WTC11 (cell line): ENCODE results near the gene ARHGAP32. TPM values are rescaled to one million over a fixed set of nuclear protein-coding genes. Genes with fewer than 3 reads are reported as not detected.

ENCODE experiments used
- ATAC-seq: fragments of 200-7000 bp; cut with Tn5 transposase; 2 replicates; pipeline ENCODE4 v1.10.0; 2021; ENCODE audit warnings: mild to moderate bottlenecking, moderate library complexity
- CTCF ChIA-PET: fragments of 300-600 bp; sonication (Branson Sonifier 250); formaldehyde crosslinking; loops from one replicate; lab custom pipeline; 2021; ENCODE audit warnings: antibody characterized with exemption; lab: Charles Lee
- POLR2A ChIA-PET: fragments of 350-600 bp; sonication (Branson Sonifier 250); formaldehyde crosslinking; loops from one replicate; lab custom pipeline; 2021; ENCODE audit warnings: antibody characterized with exemption; lab: Charles Lee
- DNase-seq: peaks from one replicate; pipeline ENCODE4 v3.0.0; 2021; ENCODE audit warnings: low spot score
- H3K27ac Mint-ChIP-seq: 2 replicates; pipeline ENCODE4 v1.8.0; 2021; ENCODE audit warnings: mixed read lengths
- H3K27me3 Mint-ChIP-seq: 2 replicates; pipeline ENCODE4 v1.8.0; 2021; ENCODE audit warnings: low read depth, mild to moderate bottlenecking, moderate library complexity, mixed read lengths
- H3K36me3 Mint-ChIP-seq: 2 replicates; pipeline ENCODE4 v1.8.0; 2021; ENCODE audit warnings: mixed read lengths
- H3K4me1 Mint-ChIP-seq: 2 replicates; pipeline ENCODE4 v1.8.0; 2022; ENCODE audit warnings: mixed read lengths
- H3K4me3 Mint-ChIP-seq: 2 replicates; pipeline ENCODE4 v1.8.0; 2021; ENCODE audit warnings: mild to moderate bottlenecking, moderate library complexity, mixed read lengths
- H3K9me3 Mint-ChIP-seq: 2 replicates; pipeline ENCODE4 v1.8.0; 2021; ENCODE audit warnings: mixed read lengths
- ATF3 ChIP-seq: sonication (generic); formaldehyde crosslinking; conservative IDR thresholded peaks from 2 replicates; pipeline ENCODE4 v1.8.1; 2022; ENCODE audit warnings: mild to moderate bottlenecking, missing genetic modification reagents
- E2F5 ChIP-seq: sonication (generic); formaldehyde crosslinking; IDR thresholded peaks from 2 replicates; pipeline ENCODE4 v1.8.1; 2022; ENCODE audit warnings: mild to moderate bottlenecking, moderate library complexity, missing genetic modification reagents
- HMGXB4 ChIP-seq: sonication (generic); formaldehyde crosslinking; IDR thresholded peaks from 2 replicates; pipeline ENCODE4 v1.8.1; 2023; ENCODE audit warnings: mild to moderate bottlenecking, moderate library complexity, missing genetic modification reagents
- NR1H2 ChIP-seq: sonication (generic); formaldehyde crosslinking; IDR thresholded peaks from 2 replicates; pipeline ENCODE4 v1.9.0; 2021; ENCODE audit warnings: mild to moderate bottlenecking, moderate library complexity, missing genetic modification reagents
- PRRX2 ChIP-seq: fragments of 250-450 bp; sonication (Bioruptor Pico); IDR thresholded peaks from 2 replicates; pipeline ENCODE4 v1.8.0; 2021; ENCODE audit warnings: mild to moderate bottlenecking
- TEAD1 ChIP-seq: sonication (generic); formaldehyde crosslinking; IDR thresholded peaks from 2 replicates; pipeline ENCODE4 v1.8.0; 2022; ENCODE audit warnings: mild to moderate bottlenecking, missing genetic modification reagents
- total RNA-seq: library from RNA; stranded (reverse); gene quantifications from 3 replicates; pipeline ENCODE4 v1.2.3, GENCODE V29; 2021
- TF ChIP-seq, protein P1 (sequence below): fragments of 250-450 bp; sonication (Bioruptor Pico); IDR thresholded peaks from 2 replicates; pipeline ENCODE4 v1.9.0; 2021; ENCODE audit warnings: mild to moderate bottlenecking
- TF ChIP-seq, protein P2 (sequence below): sonication (generic); formaldehyde crosslinking; IDR thresholded peaks from 2 replicates; pipeline ENCODE4 v1.8.0; 2023; ENCODE audit warnings: missing genetic modification reagents
- TF ChIP-seq, protein P3 (sequence below): fragments of 250-450 bp; sonication (Bioruptor Pico); IDR thresholded peaks from 2 replicates; pipeline ENCODE4 v1.9.0; 2021; ENCODE audit warnings: mild to moderate bottlenecking, borderline replicate concordance
- TF ChIP-seq, protein P4 (sequence below): sonication (generic); formaldehyde crosslinking; conservative IDR thresholded peaks from 2 replicates; pipeline ENCODE4 v1.8.1; 2023; ENCODE audit warnings: mild to moderate bottlenecking, low read depth, missing genetic modification reagents, moderate library complexity

The ARHGAP32 gene
- total RNA-seq, 1 experiment from 2014 or later: 25.6 TPM

- DNase-seq: no peak
- no peak overlapping the region for H3K27ac Mint-ChIP-seq
- H3K36me3 Mint-ChIP-seq: no peaks in the 10 kb centered on the region
- peaks cover 57% of the 10 kb centered on the region for H3K4me1 Mint-ChIP-seq
- no peak overlapping the region for H3K4me3 Mint-ChIP-seq
- H3K27me3 Mint-ChIP-seq: peaks cover 92% of the 10 kb centered on the region
- TF ChIP-seq HMGXB4 (CRISPR knock-in tag): no peak
- TF ChIP-seq, protein P1, sequence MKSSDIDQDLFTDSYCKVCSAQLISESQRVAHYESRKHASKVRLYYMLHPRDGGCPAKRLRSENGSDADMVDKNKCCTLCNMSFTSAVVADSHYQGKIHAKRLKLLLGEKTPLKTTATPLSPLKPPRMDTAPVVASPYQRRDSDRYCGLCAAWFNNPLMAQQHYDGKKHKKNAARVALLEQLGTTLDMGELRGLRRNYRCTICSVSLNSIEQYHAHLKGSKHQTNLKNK (CRISPR knock-in tag): no peak
- TF ChIP-seq TEAD1 (CRISPR knock-in tag): no peak
- TF ChIP-seq PRRX2: no peak
- no peak for TF ChIP-seq E2F5 (CRISPR knock-in tag)
- TF ChIP-seq NR1H2: no peak
- ChIA-PET CTCF (interaction anchor here (0.6 to 3.0 kb wide), 8 partner anchors 10 to 276 kb away, joined by 3 to 13 read pairs (median 4); no protein-coding TSS in a partner anchor), POLR2A (interaction anchor here (0.6 kb wide), 2 partner anchors 27 to 944 kb away, joined by 3 read pairs; no protein-coding TSS in a partner anchor)
- H3K9me3 Mint-ChIP-seq: no peaks in the 10 kb centered on the region
- no peak for ATAC-seq
These were observed 264.3 kb downstream of the ARHGAP32 start for GRCh38 chr11:128927683-128928336.

DNA sequence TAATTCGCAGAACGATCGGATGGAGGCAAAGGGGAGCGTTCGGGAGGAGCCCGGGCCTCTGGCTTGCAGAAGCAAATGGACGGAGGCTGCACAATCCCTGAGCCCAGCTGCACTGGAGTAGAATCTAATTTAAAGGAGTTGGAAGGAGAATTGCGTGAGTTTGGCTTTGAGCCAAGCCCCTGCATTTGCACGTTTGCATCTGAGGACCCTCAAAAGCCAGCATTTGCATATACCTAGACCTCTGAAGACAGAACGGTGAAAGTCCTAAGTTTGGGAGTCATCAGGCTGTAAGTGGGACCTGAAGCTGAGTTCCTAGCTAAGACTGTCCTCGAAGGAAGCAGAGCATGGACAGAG, 265.0 kb downstream of the ARHGAP32 start:
- no peak overlapping the region for H3K27ac Mint-ChIP-seq
- H3K4me3 Mint-ChIP-seq: no peak overlapping the region
- DNase-seq (no peak), ATAC-seq (no peak)
- ChIA-PET CTCF (interaction anchor here (0.6 to 3.0 kb wide), 5 partner anchors 9 to 42 kb away, joined by 3 to 10 read pairs (median 3); no protein-coding TSS in a partner anchor), POLR2A (no interaction called here)
- TF ChIP-seq, protein P2, sequence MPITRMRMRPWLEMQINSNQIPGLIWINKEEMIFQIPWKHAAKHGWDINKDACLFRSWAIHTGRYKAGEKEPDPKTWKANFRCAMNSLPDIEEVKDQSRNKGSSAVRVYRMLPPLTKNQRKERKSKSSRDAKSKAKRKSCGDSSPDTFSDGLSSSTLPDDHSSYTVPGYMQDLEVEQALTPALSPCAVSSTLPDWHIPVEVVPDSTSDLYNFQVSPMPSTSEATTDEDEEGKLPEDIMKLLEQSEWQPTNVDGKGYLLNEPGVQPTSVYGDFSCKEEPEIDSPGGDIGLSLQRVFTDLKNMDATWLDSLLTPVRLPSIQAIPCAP (CRISPR knock-in tag): no peak
- no peak for TF ChIP-seq PRRX2
- TF ChIP-seq, protein P3, sequence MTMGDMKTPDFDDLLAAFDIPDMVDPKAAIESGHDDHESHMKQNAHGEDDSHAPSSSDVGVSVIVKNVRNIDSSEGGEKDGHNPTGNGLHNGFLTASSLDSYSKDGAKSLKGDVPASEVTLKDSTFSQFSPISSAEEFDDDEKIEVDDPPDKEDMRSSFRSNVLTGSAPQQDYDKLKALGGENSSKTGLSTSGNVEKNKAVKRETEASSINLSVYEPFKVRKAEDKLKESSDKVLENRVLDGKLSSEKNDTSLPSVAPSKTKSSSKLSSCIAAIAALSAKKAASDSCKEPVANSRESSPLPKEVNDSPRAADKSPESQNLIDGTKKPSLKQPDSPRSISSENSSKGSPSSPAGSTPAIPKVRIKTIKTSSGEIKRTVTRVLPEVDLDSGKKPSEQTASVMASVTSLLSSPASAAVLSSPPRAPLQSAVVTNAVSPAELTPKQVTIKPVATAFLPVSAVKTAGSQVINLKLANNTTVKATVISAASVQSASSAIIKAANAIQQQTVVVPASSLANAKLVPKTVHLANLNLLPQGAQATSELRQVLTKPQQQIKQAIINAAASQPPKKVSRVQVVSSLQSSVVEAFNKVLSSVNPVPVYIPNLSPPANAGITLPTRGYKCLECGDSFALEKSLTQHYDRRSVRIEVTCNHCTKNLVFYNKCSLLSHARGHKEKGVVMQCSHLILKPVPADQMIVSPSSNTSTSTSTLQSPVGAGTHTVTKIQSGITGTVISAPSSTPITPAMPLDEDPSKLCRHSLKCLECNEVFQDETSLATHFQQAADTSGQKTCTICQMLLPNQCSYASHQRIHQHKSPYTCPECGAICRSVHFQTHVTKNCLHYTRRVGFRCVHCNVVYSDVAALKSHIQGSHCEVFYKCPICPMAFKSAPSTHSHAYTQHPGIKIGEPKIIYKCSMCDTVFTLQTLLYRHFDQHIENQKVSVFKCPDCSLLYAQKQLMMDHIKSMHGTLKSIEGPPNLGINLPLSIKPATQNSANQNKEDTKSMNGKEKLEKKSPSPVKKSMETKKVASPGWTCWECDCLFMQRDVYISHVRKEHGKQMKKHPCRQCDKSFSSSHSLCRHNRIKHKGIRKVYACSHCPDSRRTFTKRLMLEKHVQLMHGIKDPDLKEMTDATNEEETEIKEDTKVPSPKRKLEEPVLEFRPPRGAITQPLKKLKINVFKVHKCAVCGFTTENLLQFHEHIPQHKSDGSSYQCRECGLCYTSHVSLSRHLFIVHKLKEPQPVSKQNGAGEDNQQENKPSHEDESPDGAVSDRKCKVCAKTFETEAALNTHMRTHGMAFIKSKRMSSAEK (CRISPR knock-in tag): no peak
- TF ChIP-seq, protein P1 (CRISPR knock-in tag): no peak
- TF ChIP-seq, protein P4, sequence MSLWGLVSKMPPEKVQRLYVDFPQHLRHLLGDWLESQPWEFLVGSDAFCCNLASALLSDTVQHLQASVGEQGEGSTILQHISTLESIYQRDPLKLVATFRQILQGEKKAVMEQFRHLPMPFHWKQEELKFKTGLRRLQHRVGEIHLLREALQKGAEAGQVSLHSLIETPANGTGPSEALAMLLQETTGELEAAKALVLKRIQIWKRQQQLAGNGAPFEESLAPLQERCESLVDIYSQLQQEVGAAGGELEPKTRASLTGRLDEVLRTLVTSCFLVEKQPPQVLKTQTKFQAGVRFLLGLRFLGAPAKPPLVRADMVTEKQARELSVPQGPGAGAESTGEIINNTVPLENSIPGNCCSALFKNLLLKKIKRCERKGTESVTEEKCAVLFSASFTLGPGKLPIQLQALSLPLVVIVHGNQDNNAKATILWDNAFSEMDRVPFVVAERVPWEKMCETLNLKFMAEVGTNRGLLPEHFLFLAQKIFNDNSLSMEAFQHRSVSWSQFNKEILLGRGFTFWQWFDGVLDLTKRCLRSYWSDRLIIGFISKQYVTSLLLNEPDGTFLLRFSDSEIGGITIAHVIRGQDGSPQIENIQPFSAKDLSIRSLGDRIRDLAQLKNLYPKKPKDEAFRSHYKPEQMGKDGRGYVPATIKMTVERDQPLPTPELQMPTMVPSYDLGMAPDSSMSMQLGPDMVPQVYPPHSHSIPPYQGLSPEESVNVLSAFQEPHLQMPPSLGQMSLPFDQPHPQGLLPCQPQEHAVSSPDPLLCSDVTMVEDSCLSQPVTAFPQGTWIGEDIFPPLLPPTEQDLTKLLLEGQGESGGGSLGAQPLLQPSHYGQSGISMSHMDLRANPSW: no peak
- no peak for TF ChIP-seq ATF3 (CRISPR knock-in tag)
- H3K9me3 Mint-ChIP-seq: no peaks in the 10 kb centered on the region
- H3K27me3 Mint-ChIP-seq: peaks cover 91% of the 10 kb centered on the region
- peaks cover 57% of the 10 kb centered on the region for H3K4me1 Mint-ChIP-seq
- no peaks in the 10 kb centered on the region for H3K36me3 Mint-ChIP-seq
